K562 (cell line): ENCODE data around the gene PHTF2. TPM values are rescaled to one million over a fixed set of nuclear protein-coding genes. Genes with fewer than 3 reads are reported as not detected.

Experiments used
- ATAC-seq: fragments of 200-7000 bp; cut with Tn5 transposase; 3 replicates; pipeline ENCODE4 v1.9.1; 2020; ENCODE audit warnings: moderate library complexity
- BruUV-seq: library from RNA; stranded (reverse); fragments of 400-500 nt; replicated peaks from 2 replicates; lab custom pipeline; 2021; lab: Mats Ljungman, UMichigan
- CTCF ChIA-PET: fragments of 300-600 bp; formaldehyde crosslinking; extraction: SDS; loops from one replicate; lab custom pipeline; 2021; ENCODE audit warnings: low intra/inter-chr PET ratio; lab: Yijun Ruan, JAX
- POLR2A ChIA-PET: fragments of 300-600, 350-650 bp; sonication (Branson Sonifier 250); formaldehyde crosslinking; extraction: SDS; loops from one replicate; lab custom pipeline; 2021; ENCODE audit warnings: antibody characterized with exemption, inconsistent platforms; lab: Yijun Ruan, JAX
- DNase-seq, 4 experiments: peaks; one replicate each; pipeline versions ENCODE4 v3.0.0 to v3.0.0-alpha.2; 2011 to 2018; ENCODE audit warnings: low spot score in 3 of 4, mixed read lengths in 3 of 4; ENCODE audit errors: extremely low read depth in 1 of 4
- FAIRE-seq: peaks from 2 replicates; lab custom pipeline; 2011; peaks lifted over from hg19 to GRCh38; lab: Jason Lieb, UNC
- H2AFZ ChIP-seq: 2 replicates; pipeline ENCODE4 v1.6.0; 2011; ENCODE audit warnings: low read depth, low read length, control low read depth, inconsistent platforms
- H3K27ac ChIP-seq: fragments of 200-600 bp; 3 replicates; pipeline ENCODE4 v1.8.0; 2011; ENCODE audit warnings: low read depth, mild to moderate bottlenecking, control low read depth, inconsistent platforms, low read length, moderate library complexity, mixed read lengths; ENCODE audit errors: extremely low read depth
- H3K27me3 ChIP-seq, 2 experiments: fragments of 300-600 bp in 1 of 2; 2 replicates in 1 of 2; 3 replicates in 1 of 2; pipeline versions ENCODE4 v1.6.0 to v1.8.0; 2011; ENCODE audit warnings: inconsistent platforms in 2 of 2, low read length in 2 of 2, mild to moderate bottlenecking in 1 of 2, mixed read lengths in 1 of 2, moderate library complexity in 1 of 2; ENCODE audit not compliant: control insufficient read depth in 2 of 2, insufficient read depth in 2 of 2
- H3K36me3 ChIP-seq: fragments of 300-600 bp; 3 replicates; pipeline ENCODE4 v1.8.0; 2011; ENCODE audit warnings: mild to moderate bottlenecking, low read length, inconsistent platforms; ENCODE audit not compliant: control insufficient read depth, insufficient read depth
- H3K4me1 ChIP-seq, 2 experiments: fragments of 200-600 bp in 1 of 2; replicated peaks in 1 of 2; 2 replicates in 1 of 2; 3 replicates in 1 of 2; pipeline versions ENCODE4 v1.5.1 to v1.8.0; 2011; ENCODE audit warnings: inconsistent platforms in 2 of 2, low read length in 2 of 2, mild to moderate bottlenecking in 1 of 2, mixed read lengths in 1 of 2, moderate library complexity in 1 of 2; ENCODE audit not compliant: control insufficient read depth in 2 of 2, insufficient read depth in 2 of 2
- H3K4me2 ChIP-seq: 2 replicates; pipeline ENCODE4 v1.6.1; 2011; ENCODE audit warnings: low read length, control low read depth, inconsistent platforms, mixed read lengths; ENCODE audit not compliant: insufficient read depth
- H3K4me3 ChIP-seq: fragments of 200-600 bp; sonication (generic), shearing (Covaris generic); 2 replicates; pipeline ENCODE4 v1.5.1; 2016; ENCODE audit warnings: control low read depth, inconsistent platforms
- H3K79me2 ChIP-seq: fragments of 200-600 bp; 3 replicates; pipeline ENCODE4 v1.8.0; 2011; ENCODE audit warnings: low read length, inconsistent platforms; ENCODE audit not compliant: control insufficient read depth, insufficient read depth
- H3K9ac ChIP-seq, 2 experiments: 2 replicates each; pipeline versions ENCODE4 v1.6.0 to v1.6.1; 2011; ENCODE audit warnings: low read depth in 2 of 2, low read length in 2 of 2, control low read depth in 1 of 2, inconsistent platforms in 1 of 2, mild to moderate bottlenecking in 1 of 2, mixed read lengths in 1 of 2; ENCODE audit not compliant: insufficient read depth in 1 of 2
- H3K9me1 ChIP-seq: one replicate; pipeline ENCODE4 v1.6.0; 2011; ENCODE audit warnings: inconsistent platforms, mild to moderate bottlenecking, low read length, moderate library complexity; ENCODE audit not compliant: control insufficient read depth, insufficient read depth
- H3K9me3 ChIP-seq: replicated peaks from 2 replicates; pipeline ENCODE4 v1.5.1; 2011; ENCODE audit warnings: low read depth, low read length, inconsistent platforms; ENCODE audit not compliant: control insufficient read depth, insufficient read depth
- H4K20me1 ChIP-seq: replicated peaks from 2 replicates; pipeline ENCODE4 v1.6.1; 2011; ENCODE audit warnings: low read length, inconsistent platforms, mixed read lengths; ENCODE audit not compliant: control insufficient read depth, insufficient read depth
- DACH1 ChIP-seq: fragments of 450-650 bp; IDR thresholded peaks from 2 replicates; pipeline ENCODE4 v1.6.1; 2018; ENCODE audit not compliant: partially characterized antibody
- ELF1 ChIP-seq: fragments of 200-800 bp; sonication (Bioruptor generic); IDR thresholded peaks from 2 replicates; pipeline ENCODE4 v1.6.1; 2016; ENCODE audit warnings: missing genetic modification characterization, missing compliant biosample characterization
- LCOR ChIP-seq: sonication (generic); formaldehyde crosslinking; IDR thresholded peaks from 2 replicates; pipeline ENCODE4 v1.8.0; 2022; ENCODE audit warnings: mild to moderate bottlenecking, missing genetic modification reagents
- NKRF ChIP-seq: fragments of 450-650 bp; IDR thresholded peaks from 2 replicates; pipeline ENCODE4 v1.6.1; 2016; ENCODE audit warnings: borderline replicate concordance
- PHB2 ChIP-seq: fragments of 450-650 bp; IDR thresholded peaks from 2 replicates; pipeline ENCODE4 v1.6.1; 2017; ENCODE audit warnings: low read depth
- SREBF1 ChIP-seq: fragments of 150-350 bp; IDR thresholded peaks from 2 replicates; pipeline ENCODE4 v1.6.1; 2014; ENCODE audit warnings: antibody characterized with exemption, low read depth, low read length, borderline replicate concordance
- U2AF1 ChIP-seq: fragments of 200-400 bp; formaldehyde crosslinking; optimal IDR thresholded peaks from 2 replicates; pipeline ENCODE3; 2017; ENCODE audit warnings: mild to moderate bottlenecking, low read depth, low read length, moderate library complexity
- ZBTB11 ChIP-seq, 3 experiments: fragments of 200-800 bp in 1 of 3; fragments of 250-450 bp in 1 of 3; fragments of 450-650 bp in 1 of 3; sonication (Bioruptor Pico) in 1 of 3; sonication (Bioruptor generic) in 1 of 3; formaldehyde crosslinking in 1 of 3; IDR thresholded peaks; 2 replicates each; pipeline versions ENCODE4 v1.6.1 to v1.8.0; 2016 to 2022; ENCODE audit warnings: mild to moderate bottlenecking in 2 of 3, missing genetic modification characterization in 2 of 3, missing compliant biosample characterization in 1 of 3, moderate library complexity in 1 of 3
- ZFP1 ChIP-seq: fragments of 450-650 bp; formaldehyde crosslinking; IDR thresholded peaks from 2 replicates; pipeline ENCODE4 v1.4.0; 2020; ENCODE audit warnings: mild to moderate bottlenecking, mixed read lengths
- WGBS: fragments of 100-300 bp; shearing (Covaris generic); methylation state at CpG from one replicate; pipeline ENCODE4 v1.1.6; 2016; ENCODE audit warnings: low coverage, mixed read lengths; ENCODE audit not compliant: insufficient coverage; ENCODE audit errors: missing lambda C conversion rate; 5-methylcytosine and 5-hydroxymethylcytosine counted together
- in situ Hi-C: fragments of 300-500 bp; cut with MboI; formaldehyde crosslinking; loops from 4 replicates; pipeline ENCODE4 v1.15.0; 2018; ENCODE audit warnings: inconsistent platforms, mixed read lengths
- intact Hi-C: fragments of 100-400 bp; cut with micrococcal nuclease; formaldehyde crosslinking; loops from 2 replicates; pipeline ENCODE4 v1.14.2; 2022
- polyA plus RNA-seq, 8 experiments: library from polyadenylated mRNA; depleted of rRNA in 4 of 8; stranded (reverse) in 5 of 8; unstranded in 3 of 8; fragments of >200 nt; fragmentation: Nextera tagmentation in 2 of 8; fragmentation: Illumina TruSeq in 1 of 8; extraction: Ambion mirVana in 2 of 8; extraction: Trizol in 1 of 8; gene quantifications; 2 replicates each; pipeline versions ENCODE4 v1.2.1 to v1.2.3, GENCODE V29; 2011 to 2014; ENCODE audit warnings: inconsistent platforms in 1 of 8, missing spikeins in 1 of 8
- total RNA-seq, 7 experiments: library from RNA; depleted of rRNA in 6 of 7; stranded (reverse); fragments of >200 nt in 6 of 7; fragmentation: Illumina TruSeq in 2 of 7; extraction: Trizol in 2 of 7; gene quantifications; 2 replicates each; pipeline versions ENCODE4 v1.2.1 to v1.2.3, GENCODE V29; 2011 to 2021; ENCODE audit warnings: low replicate concordance in 1 of 7

PHTF2 gene
- total and polyA plus RNA-seq, 9 of the 15 experiments (the other 6 are each of a cell fraction or from before 2014, with no cell fraction given) = 17.9 to 43.6 (median 25.4) TPM

GRCh38 chr7:77859343-77859742 lies 60.8 kb downstream of the PHTF2 start:
- Histone ChIP-seq H3K9ac (no peak overlapping the region), H3K27ac (no peak overlapping the region), H4K20me1 (no peaks in the 10 kb centered on the region), H3K27me3 (no peaks in the 10 kb centered on the region), H3K4me1 (peaks cover 12 to 13% of the 10 kb centered on the region in 2 experiments; a peak in 4 of 5 replicates), H2AFZ (no peak overlapping the region), H3K79me2 (peaks cover 58% of the 10 kb centered on the region), H3K4me2 (no peak overlapping the region), H3K4me3 (no peak overlapping the region), H3K36me3 (peaks cover 3% of the 10 kb centered on the region; the same call in 2 of the 3 replicates), H3K9me1 (no peaks in the 10 kb centered on the region), H3K9me3 (no peaks in the 10 kb centered on the region)
- FAIRE-seq (no peak), DNase-seq (no peak), ATAC-seq (no peak)
- TF ChIP-seq ELF1 (no peak), ZFP1 (CRISPR knock-in tag) (no peak)
- POLR2A ChIA-PET = no interaction called here
- intact Hi-C loops (no loop called here), in situ Hi-C loops (no loop called here)
- CTCF ChIA-PET = no interaction called here
- BruUV-seq = no TSS peak
- 91% methylated on average over 7 of the region's 7 CpGs for WGBS

- H3K79me2 ChIP-seq = peaks cover 52% of the 10 kb centered on the region
- CTCF ChIA-PET = no interaction called here
- TF ChIP-seq LCOR (CRISPR knock-in tag) (no peak), U2AF1 (no peak), DACH1 (no peak), ZBTB11 (CRISPR knock-in tag; IDR thresholded peaks at IDR 0.05) (no peak), NKRF (no peak), PHB2 (no peak), SREBF1 (no peak)
Measured at GRCh38 chr7:77862691-77863090, 64.1 kb downstream of the PHTF2 start.

More at GRCh38 chr7:77862691-77863090, 64.1 kb downstream of the PHTF2 start:
- in situ Hi-C loops = no loop called here
- DNase-seq (no peak), ATAC-seq (no peak), FAIRE-seq (no peak)
- intact Hi-C loops = no loop called here
- BruUV-seq = no TSS peak
- 48% methylated on average over 1 of the region's 1 CpG for WGBS
- H3K36me3 ChIP-seq = no peaks in the 10 kb centered on the region
- H3K27ac ChIP-seq = no peak overlapping the region
- peaks cover 3% of the 10 kb centered on the region for H3K9me1 ChIP-seq
- no peak overlapping the region for H2AFZ ChIP-seq
- H3K4me2 ChIP-seq = no peak overlapping the region
- POLR2A ChIA-PET = interaction anchor here (0.7 kb wide), 1 partner anchor 15 kb away, joined by 3 read pairs; no protein-coding TSS in a partner anchor
- no peaks in the 10 kb centered on the region for H4K20me1 ChIP-seq
- H3K9ac ChIP-seq = no peak overlapping the region
- peaks cover 4 to 8% of the 10 kb centered on the region in 2 experiments; a peak in 3 of 5 replicates for H3K4me1 ChIP-seq
- no peak overlapping the region for H3K4me3 ChIP-seq
- H3K9me3 ChIP-seq = no peaks in the 10 kb centered on the region
- H3K27me3 ChIP-seq = no peaks in the 10 kb centered on the region
